GM21526 (cell line): Measurements from ENCODE around the gene SCN4A.

ENCODE experiments used
- ATAC-seq: cut with Tn5 transposase; IDR thresholded peaks from one replicate; pipeline ENCODE4 v1.9.1; 2021; ENCODE audit warnings: moderate library complexity; ENCODE audit not compliant: unreplicated experiment, low FRiP score

SCN4A gene

GRCh38 chr17:63960430-63960829, 12.3 kb downstream of the SCN4A start:
- no peak for ATAC-seq

GRCh38 chr17:63960006-63960405, 12.7 kb downstream of the SCN4A start:
- no peak for ATAC-seq

- no peak for ATAC-seq
Measured at GRCh38 chr17:63956296-63956920, 16.3 kb downstream of the SCN4A start.

- ATAC-seq: no peak
Measured at GRCh38 chr17:63955791-63956190, 16.9 kb downstream of the SCN4A start.

- no peak for ATAC-seq
Measured at GRCh38 chr17:63955232-63955631, 17.5 kb downstream of the SCN4A start.

- ATAC-seq: no peak
Measured at GRCh38 chr17:63954402-63955063, 18.2 kb downstream of the SCN4A start.

GRCh38 chr17:63950940-63951907, 21.5 kb downstream of the SCN4A start:
- no peak for ATAC-seq

GRCh38 chr17:63949576-63950250, 23.0 kb downstream of the SCN4A start:
- no peak for ATAC-seq

GRCh38 chr17:63948521-63948920, 24.2 kb downstream of the SCN4A start:
- no peak for ATAC-seq

- ATAC-seq: no peak
Measured at GRCh38 chr17:63947711-63948330, 24.9 kb downstream of the SCN4A start.

GRCh38 chr17:63946440-63947363, 26.0 kb downstream of the SCN4A start:
- ATAC-seq: no peak

GRCh38 chr17:63945784-63946439, 26.8 kb downstream of the SCN4A start:
- no peak for ATAC-seq

- ATAC-seq: no peak
Measured at GRCh38 chr17:63944736-63945499, 27.8 kb downstream of the SCN4A start.

GRCh38 chr17:63943745-63944144, 29.0 kb downstream of the SCN4A start:
- no peak for ATAC-seq

GRCh38 chr17:63942309-63942985, 30.3 kb downstream of the SCN4A start:
- ATAC-seq: no peak

GRCh38 chr17:63941751-63942150, 31.0 kb downstream of the SCN4A start:
- ATAC-seq: no peak

GRCh38 chr17:63941162-63941561, 31.6 kb downstream of the SCN4A start:
- no peak for ATAC-seq
